HepG2 (cell line): ENCODE results near the gene LGI1. TPM values are rescaled to one million over a fixed set of nuclear protein-coding genes. Genes with fewer than 3 reads are reported as not detected.

Experiments
- ATAC-seq: fragments of 200-7000 bp; cut with Tn5 transposase; 3 replicates; pipeline ENCODE4 v1.9.1; 2020; ENCODE audit warnings: mild to moderate bottlenecking, moderate library complexity
- BruUV-seq: library from RNA; stranded (reverse); fragments of 400-500 nt; replicated peaks from 2 replicates; lab custom pipeline; 2021; lab: Mats Ljungman, UMichigan
- CTCF ChIA-PET: fragments of 300-600 bp; formaldehyde crosslinking; extraction: SDS; loops from one replicate; lab custom pipeline; 2021; ENCODE audit warnings: low total read pairs, inconsistent platforms, low intra/inter-chr PET ratio; lab: Yijun Ruan, JAX
- POLR2A ChIA-PET: fragments of 350-600 bp; sonication (Branson Sonifier 250); formaldehyde crosslinking; loops from one replicate; lab custom pipeline; 2020; ENCODE audit warnings: antibody characterized with exemption, inconsistent platforms; lab: Yijun Ruan, JAX
- DNase-seq: peaks from one replicate; pipeline ENCODE4 v3.0.0-alpha.2; 2015; ENCODE audit warnings: low spot score
- FAIRE-seq: peaks from 3 replicates; lab custom pipeline; 2011; peaks lifted over from hg19 to GRCh38; lab: Jason Lieb, UNC
- H2AFZ ChIP-seq: one replicate; pipeline ENCODE4 v1.6.1; 2011; ENCODE audit warnings: low read length, inconsistent platforms
- H3K27ac ChIP-seq: fragments of 300-600 bp; 3 replicates; pipeline ENCODE4 v1.8.0; 2011; ENCODE audit warnings: mixed run types, mild to moderate bottlenecking, mixed read lengths, low read length, inconsistent platforms; ENCODE audit not compliant: insufficient read depth; ENCODE audit errors: extremely low read length
- H3K27me3 ChIP-seq, 2 experiments: fragments of 200-600 bp in 1 of 2; 2 replicates in 1 of 2; 3 replicates in 1 of 2; pipeline versions ENCODE4 v1.6.0 to v1.8.0; 2011; ENCODE audit warnings: low read length in 2 of 2, mild to moderate bottlenecking in 2 of 2, moderate library complexity in 2 of 2, inconsistent platforms in 1 of 2; ENCODE audit not compliant: insufficient read depth in 2 of 2, control insufficient read depth in 1 of 2
- H3K36me3 ChIP-seq, 2 experiments: fragments of 200-600 bp in 1 of 2; replicated peaks in 1 of 2; 2 replicates in 1 of 2; 3 replicates in 1 of 2; pipeline versions ENCODE4 v1.5.1 to v1.8.0; 2011; ENCODE audit warnings: low read length in 2 of 2, inconsistent platforms in 1 of 2; ENCODE audit not compliant: insufficient read depth in 2 of 2, control insufficient read depth in 1 of 2
- H3K4me1 ChIP-seq: 2 replicates; pipeline ENCODE4 v1.5.1; 2012; ENCODE audit warnings: low read length, inconsistent platforms; ENCODE audit not compliant: insufficient read depth
- H3K4me2 ChIP-seq: 2 replicates; pipeline ENCODE4 v1.6.0; 2011; ENCODE audit warnings: low read depth, low read length, inconsistent platforms
- H3K4me3 ChIP-seq, 3 experiments: fragments of 200-600 bp in 1 of 3; sonication (generic), shearing (Covaris generic) in 1 of 3; replicated peaks in 1 of 3; 2 replicates each; pipeline ENCODE4 v1.5.1; 2011 to 2016; ENCODE audit warnings: low read length in 3 of 3, inconsistent platforms in 2 of 3, low read depth in 2 of 3, mild to moderate bottlenecking in 2 of 3, control low read depth in 1 of 3, mixed read lengths in 1 of 3; ENCODE audit not compliant: insufficient read depth in 1 of 3
- H3K79me2 ChIP-seq: one replicate; pipeline ENCODE4 v1.6.1; 2011; ENCODE audit warnings: low read length, inconsistent platforms; ENCODE audit not compliant: insufficient read depth
- H3K9ac ChIP-seq: 2 replicates; pipeline ENCODE4 v1.6.0; 2011; ENCODE audit warnings: mild to moderate bottlenecking, low read depth, low read length, inconsistent platforms; ENCODE audit not compliant: insufficient read depth
- H3K9me3 ChIP-seq: 2 replicates; pipeline ENCODE4 v1.5.1; 2012; ENCODE audit warnings: mild to moderate bottlenecking, low read length
- H4K20me1 ChIP-seq: 2 replicates; pipeline ENCODE4 v1.6.0; 2011; ENCODE audit warnings: inconsistent platforms, mild to moderate bottlenecking, low read length, moderate library complexity; ENCODE audit not compliant: insufficient read depth
- ADNP ChIP-seq: sonication (generic); formaldehyde crosslinking; IDR thresholded peaks from 2 replicates; pipeline ENCODE4 v1.4.0; 2020; ENCODE audit warnings: missing genetic modification reagents
- BCL3 ChIP-seq: sonication (generic); formaldehyde crosslinking; IDR thresholded peaks from 2 replicates; pipeline ENCODE4 v1.5.1; 2020; ENCODE audit warnings: mild to moderate bottlenecking, missing genetic modification reagents, moderate library complexity
- CC2D1A ChIP-seq: sonication (generic); formaldehyde crosslinking; IDR thresholded peaks from 2 replicates; pipeline ENCODE4 v1.8.1; 2023; ENCODE audit warnings: mild to moderate bottlenecking, missing genetic modification reagents
- CHD4 ChIP-seq: fragments of 200-600 bp; sonication (generic); IDR thresholded peaks from 2 replicates; pipeline ENCODE4 v1.7.0; 2017; ENCODE audit warnings: mild to moderate bottlenecking, low read length, borderline replicate concordance
- CSRNP2 ChIP-seq: sonication (generic); formaldehyde crosslinking; conservative IDR thresholded peaks from 2 replicates; pipeline ENCODE4 v1.8.0; 2022; ENCODE audit warnings: low read depth, missing genetic modification reagents
- DBP ChIP-seq: sonication (generic); formaldehyde crosslinking; IDR thresholded peaks from 2 replicates; pipeline ENCODE4 v1.4.0; 2020; ENCODE audit warnings: missing genetic modification reagents; ENCODE audit errors: not compliant biosample characterization
- MATR3 ChIP-seq: sonication (generic); formaldehyde crosslinking; IDR thresholded peaks from 2 replicates; pipeline ENCODE4 v1.4.0; 2020; ENCODE audit warnings: missing genetic modification reagents
- NFE2 ChIP-seq: sonication (generic); formaldehyde crosslinking; IDR thresholded peaks from 2 replicates; pipeline ENCODE4 v1.4.0; 2020; ENCODE audit warnings: missing genetic modification reagents
- NFKB2 ChIP-seq: sonication (generic); formaldehyde crosslinking; IDR thresholded peaks from 2 replicates; pipeline ENCODE4 v1.4.0; 2020; ENCODE audit warnings: missing genetic modification reagents, borderline replicate concordance
- RBM22 ChIP-seq: fragments of 200-400 bp; formaldehyde crosslinking; optimal IDR thresholded peaks from 2 replicates; pipeline ENCODE3; 2017; ENCODE audit warnings: mild to moderate bottlenecking, low read length, moderate library complexity
- SAFB2 ChIP-seq: sonication (generic); formaldehyde crosslinking; IDR thresholded peaks from 2 replicates; pipeline ENCODE4 v1.5.1; 2020; ENCODE audit warnings: missing genetic modification reagents, low read depth, mild to moderate bottlenecking, borderline replicate concordance
- SIX1 ChIP-seq: sonication (generic); formaldehyde crosslinking; IDR thresholded peaks from 2 replicates; pipeline ENCODE4 v1.4.0; 2020; ENCODE audit warnings: missing genetic modification reagents, borderline replicate concordance
- TRIM24 ChIP-seq: sonication (generic); formaldehyde crosslinking; IDR thresholded peaks from 2 replicates; pipeline ENCODE4 v1.8.0; 2022; ENCODE audit warnings: mild to moderate bottlenecking, missing genetic modification reagents
- ZNF264 ChIP-seq: sonication (generic); formaldehyde crosslinking; IDR thresholded peaks from 2 replicates; pipeline ENCODE4 v1.4.0; 2020; ENCODE audit warnings: missing genetic modification reagents
- ZNF362 ChIP-seq: sonication (generic); formaldehyde crosslinking; IDR thresholded peaks from 2 replicates; pipeline ENCODE4 v1.4.0; 2020; ENCODE audit warnings: missing genetic modification reagents, mild to moderate bottlenecking, borderline replicate concordance
- ZNF430 ChIP-seq: sonication (generic); formaldehyde crosslinking; IDR thresholded peaks from 2 replicates; pipeline ENCODE4 v1.9.0; 2021; ENCODE audit warnings: mild to moderate bottlenecking, missing genetic modification reagents
- ZNF607 ChIP-seq: sonication (generic); formaldehyde crosslinking; IDR thresholded peaks from 2 replicates; pipeline ENCODE4 v1.5.1; 2020; ENCODE audit warnings: missing genetic modification reagents, mild to moderate bottlenecking, borderline replicate concordance
- ZNF616 ChIP-seq: sonication (generic); formaldehyde crosslinking; IDR thresholded peaks from 2 replicates; pipeline ENCODE4 v1.5.0; 2020; ENCODE audit warnings: low read depth, mild to moderate bottlenecking, missing genetic modification reagents
- ZNF644 ChIP-seq: IDR thresholded peaks from 2 replicates; pipeline ENCODE4 v1.6.1; 2016; ENCODE audit warnings: low read depth
- ZNF704 ChIP-seq: sonication (generic); formaldehyde crosslinking; IDR thresholded peaks from 2 replicates; pipeline ENCODE4 v1.8.1; 2023; ENCODE audit warnings: mild to moderate bottlenecking, inconsistent platforms, moderate library complexity, missing genetic modification reagents, borderline replicate concordance
- WGBS: methylation state at CpG from one replicate; pipeline ENCODE4 v1.1.6; 2017; ENCODE audit warnings: low lambda C conversion rate; 5-methylcytosine and 5-hydroxymethylcytosine counted together
- in situ Hi-C: cut with HindIII; loops from 2 replicates; pipeline ENCODE4 v1.10.0; 2017; ENCODE audit warnings: low pct_unique_long_range_greater_than_20kb; ENCODE audit not compliant: extremely low pct_ligation_motif_present
- intact Hi-C: fragments of 100-400 bp; cut with micrococcal nuclease; formaldehyde crosslinking; loops from one replicate; pipeline ENCODE4 v1.10.0; 2022; ENCODE audit not compliant: unreplicated experiment
- polyA plus RNA-seq, 8 experiments: library from polyadenylated mRNA; depleted of rRNA in 3 of 8; stranded (reverse) in 7 of 8; unstranded in 1 of 8; fragments of >200 nt; fragmentation: Illumina TruSeq in 4 of 8; extraction: Trizol in 4 of 8; gene quantifications; 2 replicates each; pipeline versions ENCODE4 v1.2.1 to v1.2.3, GENCODE V29; 2011 to 2016; ENCODE audit warnings: low read depth in 4 of 8, missing spikeins in 1 of 8, mixed read lengths in 1 of 8; ENCODE audit not compliant: insufficient read depth in 1 of 8
- total RNA-seq, 5 experiments: library from RNA; depleted of rRNA; stranded (reverse); fragments of >200 nt; fragmentation: Illumina TruSeq; extraction: Trizol; gene quantifications; 2 replicates each; pipeline ENCODE4 v1.2.3, GENCODE V29; 2016; ENCODE audit warnings: low read depth in 1 of 5

LGI1 gene
- total and polyA plus RNA-seq, 2 of the 13 experiments (the other 11 are each of a cell fraction or from before 2014, with no cell fraction given) = not detected

DNA sequence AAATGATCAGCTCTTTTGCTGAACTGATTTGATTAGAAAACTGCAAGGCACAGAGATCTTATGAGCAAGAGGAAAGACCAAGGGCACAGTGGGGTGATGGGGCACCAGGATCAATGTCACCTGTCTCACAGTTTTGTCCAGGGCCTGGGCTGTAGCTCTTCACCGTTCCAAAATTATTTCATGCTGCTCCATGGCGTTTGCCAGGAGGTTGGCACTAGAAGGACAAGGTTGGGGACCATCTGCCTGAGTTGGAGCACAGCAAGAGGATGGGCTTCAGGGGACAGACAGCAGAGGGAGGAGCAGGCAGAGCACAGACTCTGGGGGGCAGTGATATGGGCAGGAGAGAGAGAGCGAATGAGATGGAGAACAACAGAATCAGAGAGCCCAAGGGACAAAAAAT is 37.8 kb upstream of the LGI1 start:
- H3K4me1 ChIP-seq = no peaks in the 10 kb centered on the region
- WGBS = 0% methylated on average over 3 of the region's 3 CpGs
- H4K20me1 ChIP-seq = no peaks in the 10 kb centered on the region
- H3K9me3 ChIP-seq = no peaks in the 10 kb centered on the region
- intact Hi-C loops = no loop called here
- no peak overlapping the region for H2AFZ ChIP-seq
- H3K27ac ChIP-seq = no peak overlapping the region
- CTCF ChIA-PET = no interaction called here
- no peaks in the 10 kb centered on the region for H3K79me2 ChIP-seq
- no peaks in the 10 kb centered on the region for H3K36me3 ChIP-seq
- no peak overlapping the region for H3K4me3 ChIP-seq
- no peak overlapping the region for H3K4me2 ChIP-seq
- DNase-seq = no peak
- no peaks in the 10 kb centered on the region for H3K27me3 ChIP-seq
- no peak overlapping the region for H3K9ac ChIP-seq
- TF ChIP-seq ZNF264 (CRISPR knock-in tag) = no peak
- TF ChIP-seq DBP (CRISPR knock-in tag) = no peak
- TF ChIP-seq MATR3 = no peak
- no peak for TF ChIP-seq ZNF644 (CRISPR knock-in tag)
- TF ChIP-seq SIX1 (CRISPR knock-in tag) = no peak
- no peak for TF ChIP-seq SAFB2 (CRISPR knock-in tag)
- TF ChIP-seq CC2D1A = no peak
- TF ChIP-seq RBM22 = no peak
- no peak for TF ChIP-seq TRIM24
- no peak for TF ChIP-seq CHD4
- TF ChIP-seq ZNF704 (CRISPR knock-in tag) = no peak
- no peak for TF ChIP-seq ZNF362 (CRISPR knock-in tag)
- TF ChIP-seq NFKB2 = no peak
- TF ChIP-seq BCL3 (CRISPR knock-in tag) = no peak
- TF ChIP-seq ZNF430 (CRISPR knock-in tag) = no peak
- TF ChIP-seq ZNF616 (CRISPR knock-in tag) = no peak
- TF ChIP-seq ADNP (CRISPR knock-in tag) = no peak
- TF ChIP-seq NFE2 (CRISPR knock-in tag) = no peak
- TF ChIP-seq ZNF607 = no peak
- no peak for TF ChIP-seq CSRNP2 (CRISPR knock-in tag)
- TF ChIP-seq, all 625 proteins: peak for 0
- POLR2A ChIA-PET = no interaction called here
- no TSS peak for BruUV-seq
- ATAC-seq = no peak
- in situ Hi-C loops = no loop called here
- FAIRE-seq = no peak
